GM19372 (cell line): ENCODE measurements around the gene ZSCAN4.

Experiments used
- ATAC-seq: cut with Tn5 transposase; IDR thresholded peaks from one replicate; pipeline ENCODE4 v1.9.1; 2021; ENCODE audit warnings: mild to moderate bottlenecking, low read depth, moderate library complexity; ENCODE audit not compliant: unreplicated experiment

Gene ZSCAN4

DNA sequence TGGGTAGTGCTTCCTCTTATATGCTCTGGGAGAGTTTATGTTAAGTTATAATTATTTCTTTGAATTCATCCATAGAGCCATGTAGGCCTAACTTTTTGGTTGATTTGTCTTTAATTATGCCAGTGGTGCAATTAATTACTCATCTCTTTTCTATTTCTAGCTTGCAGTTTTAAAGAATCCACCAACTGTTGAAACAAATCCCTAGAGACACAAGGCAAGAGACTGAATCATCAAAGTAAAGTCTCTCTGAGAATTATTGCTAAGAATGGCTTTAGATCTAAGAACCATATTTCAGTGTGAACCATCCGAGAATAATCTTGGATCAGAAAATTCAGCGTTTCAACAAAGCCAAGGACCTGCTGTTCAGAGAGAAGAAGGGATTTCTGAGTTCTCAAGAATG, 7.1 kb downstream of the ZSCAN4 start:
- no peak for ATAC-seq

DNA sequence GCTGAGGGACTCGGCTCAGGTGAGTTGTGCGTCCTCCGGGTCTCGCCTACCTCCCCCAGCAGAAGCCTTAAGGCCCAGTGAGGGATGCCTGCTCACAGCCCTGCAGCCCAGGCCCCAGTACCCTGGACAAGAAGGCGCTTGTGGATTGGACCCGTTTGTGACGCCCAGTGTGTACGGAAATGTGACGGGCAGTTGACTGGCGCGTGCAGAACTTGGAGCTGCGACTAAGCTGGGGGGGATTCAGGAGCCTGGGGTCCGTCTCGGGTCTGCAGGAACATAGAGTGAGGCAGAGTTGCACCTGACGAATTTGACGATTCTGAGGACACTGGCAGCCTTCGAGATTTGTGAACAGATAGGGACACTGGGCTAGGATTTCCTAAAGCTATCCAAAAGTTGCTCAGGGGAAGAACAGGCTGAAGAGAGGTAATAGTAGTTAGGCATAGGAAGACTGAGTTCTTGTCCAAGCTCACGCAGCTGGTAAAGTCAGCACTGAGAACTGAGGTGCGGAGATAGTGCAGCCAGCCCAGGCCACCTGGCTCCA, 13.6 kb downstream of the ZSCAN4 start:
- ATAC-seq: no peak

DNA sequence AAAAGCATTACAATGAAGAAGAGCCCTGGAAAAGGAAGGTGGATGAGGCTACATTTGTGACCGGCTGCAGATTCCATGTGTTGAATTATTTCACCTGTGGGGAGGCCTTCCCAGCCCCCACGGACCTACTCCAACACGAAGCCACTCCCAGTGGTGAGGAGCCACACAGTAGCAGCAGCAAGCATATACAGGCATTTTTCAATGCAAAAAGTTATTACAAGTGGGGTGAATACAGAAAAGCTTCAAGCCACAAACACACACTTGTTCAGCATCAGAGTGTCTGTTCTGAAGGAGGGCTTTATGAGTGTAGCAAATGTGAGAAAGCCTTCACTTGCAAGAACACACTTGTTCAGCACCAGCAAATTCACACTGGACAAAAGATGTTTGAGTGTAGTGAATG, 18.0 kb downstream of the ZSCAN4 start:
- ATAC-seq: no peak

GRCh38 chr19:57687363-57688010, 18.8 kb downstream of the ZSCAN4 start:
- ATAC-seq: no peak

DNA sequence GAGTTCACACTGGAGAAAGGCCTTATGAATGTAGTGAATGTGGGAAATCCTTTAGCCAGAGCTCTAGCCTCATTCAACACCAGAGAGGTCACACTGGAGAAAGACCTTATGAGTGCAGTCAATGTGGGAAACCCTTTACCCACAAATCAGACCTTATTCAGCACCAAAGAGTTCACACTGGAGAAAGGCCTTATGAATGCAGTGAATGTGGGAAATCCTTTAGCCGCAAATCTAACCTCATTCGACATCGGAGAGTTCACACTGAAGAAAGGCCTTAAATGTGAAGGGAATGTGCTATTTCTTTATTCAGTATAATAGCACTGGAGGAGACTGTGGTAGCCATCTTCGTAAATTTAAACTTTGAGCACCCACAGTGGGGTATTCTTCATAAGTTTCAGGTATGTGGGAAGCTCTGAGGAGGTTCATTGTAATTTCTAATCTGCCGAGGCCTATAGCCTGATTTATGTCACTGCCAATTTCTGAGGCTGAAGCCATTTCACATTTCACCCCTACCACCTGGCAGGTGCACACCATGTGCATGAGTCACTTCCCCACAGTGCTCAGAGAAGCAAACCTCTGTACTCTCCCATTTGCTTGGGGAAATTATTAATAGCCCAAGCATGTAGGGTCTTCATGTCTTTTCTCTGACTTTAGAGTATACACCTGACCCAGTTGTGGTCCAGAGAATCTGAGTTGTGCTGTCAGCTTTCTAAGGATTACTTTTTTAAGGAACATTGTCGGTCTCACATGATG, 19.5 kb downstream of the ZSCAN4 start:
- no peak for ATAC-seq

DNA sequence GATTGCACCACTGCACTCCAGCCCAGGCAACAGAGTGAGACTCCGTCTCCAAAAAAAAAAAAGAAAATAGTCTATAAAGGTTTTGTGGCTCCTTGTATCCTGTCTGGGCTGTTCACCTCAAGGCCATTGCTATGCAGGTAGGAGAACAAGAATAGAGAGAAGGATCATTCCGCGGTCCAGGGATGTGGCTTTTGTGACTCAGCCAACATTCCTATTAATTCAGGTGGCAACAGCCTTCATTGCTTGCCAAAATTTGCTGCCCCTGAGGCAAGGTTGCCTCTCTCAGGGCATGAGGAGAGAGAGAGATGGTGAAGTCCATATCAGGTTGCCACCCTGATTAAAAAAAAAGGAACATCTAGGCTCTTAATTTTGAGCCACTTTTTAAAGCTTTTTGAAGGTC, 21.0 kb downstream of the ZSCAN4 start:
- no peak for ATAC-seq

DNA sequence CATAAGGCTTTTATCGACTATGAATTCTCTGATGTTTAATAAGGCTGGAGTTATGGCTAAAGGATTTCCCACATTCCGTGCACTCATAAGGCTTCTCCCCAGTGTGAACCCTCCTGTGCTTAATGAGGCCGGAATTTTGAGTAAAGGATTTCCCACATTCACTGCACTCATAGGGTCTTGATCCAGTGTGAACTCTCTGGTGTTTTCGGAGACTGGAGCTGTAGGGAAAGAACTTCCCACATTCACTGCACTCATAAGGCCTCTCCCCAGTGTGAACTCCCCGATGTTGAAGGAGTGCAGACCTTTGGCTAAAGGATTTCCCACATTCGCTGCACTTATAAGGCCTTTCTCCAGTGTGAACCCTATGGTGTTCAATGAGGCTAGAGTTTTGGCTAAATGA, 32.9 kb downstream of the ZSCAN4 start:
- no peak for ATAC-seq

DNA sequence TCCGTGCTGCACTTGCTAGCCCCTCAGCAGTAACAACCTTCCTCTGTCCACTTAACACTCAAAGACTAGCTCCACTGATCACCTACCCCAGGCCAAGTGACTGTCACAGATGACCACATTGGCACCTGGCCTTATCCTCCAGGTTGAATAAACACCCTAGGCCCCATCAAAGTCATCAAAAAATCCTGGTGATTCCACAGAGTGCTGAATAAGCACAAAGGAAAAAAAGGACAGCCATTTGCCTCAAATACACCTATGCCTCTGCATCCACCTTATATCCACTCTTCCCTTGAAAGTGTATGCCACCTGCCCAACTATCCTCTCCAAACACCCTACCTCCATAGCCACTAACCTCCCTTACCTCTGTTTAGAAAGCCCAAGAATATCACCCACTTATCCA, 37.6 kb downstream of the ZSCAN4 start:
- ATAC-seq: no peak

DNA sequence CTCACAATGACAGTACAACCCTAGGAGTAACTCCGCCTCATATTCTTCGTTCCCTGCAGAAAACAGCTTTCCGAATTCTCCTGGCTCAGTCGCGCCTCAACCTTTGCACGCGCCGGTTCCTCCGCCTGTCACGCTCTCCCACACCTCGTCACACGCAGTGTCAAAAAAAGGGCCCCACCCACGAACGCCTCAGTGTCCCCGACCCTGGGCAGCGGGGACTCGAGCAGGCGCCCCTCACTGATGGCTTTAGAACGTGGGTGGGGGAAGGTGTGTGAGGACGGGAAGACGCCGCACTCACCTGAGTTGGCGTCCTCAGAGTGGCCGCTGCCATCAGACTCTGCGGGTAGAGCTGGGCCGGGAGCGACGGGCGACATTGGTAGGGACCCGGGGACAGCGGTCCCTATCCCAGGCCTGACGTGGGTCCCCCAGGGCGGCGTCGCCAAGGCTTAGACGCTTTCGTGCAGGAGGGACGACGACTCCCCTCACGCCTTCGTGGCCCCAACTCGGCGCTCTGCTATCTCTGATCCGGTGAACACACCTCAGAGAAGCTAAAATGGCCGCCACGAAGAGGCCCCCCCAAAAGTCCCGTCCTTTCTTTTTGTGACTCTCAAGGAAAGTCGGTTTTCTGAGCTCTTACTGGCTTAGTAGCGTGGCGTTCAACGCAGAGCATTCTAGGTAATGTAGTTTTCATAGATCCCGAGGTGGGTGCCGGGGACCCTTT, 40.1 kb downstream of the ZSCAN4 start, which contains the start of gene ZNF154:
Gene ZNF154 (minus strand): TSS at position 564 of the 721 bp plus-strand sequence. CDS start 233 bp downstream, at position 331.
- ATAC-seq: no peak

- no peak for ATAC-seq
Observed at GRCh38 chr19:57709616-57710015, 40.9 kb downstream of the ZSCAN4 start.

DNA sequence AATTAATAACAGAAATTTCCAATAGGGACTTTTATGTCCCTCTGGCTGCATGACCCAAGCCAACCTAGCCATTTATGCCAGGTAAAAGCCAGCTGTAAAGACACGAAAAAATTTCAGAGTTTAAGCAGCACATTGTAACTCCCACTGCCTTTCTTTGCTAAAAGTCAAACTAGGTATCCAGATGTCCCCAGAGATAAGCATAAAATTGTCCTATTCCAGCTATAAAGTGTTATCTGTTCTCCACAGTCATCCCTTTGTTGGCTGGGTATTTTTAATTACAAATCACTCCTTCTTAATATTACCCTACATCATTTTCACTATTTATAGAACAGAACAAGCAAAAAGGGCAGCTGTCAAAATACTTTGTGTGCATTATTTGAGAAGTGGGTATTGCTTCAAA, 43.5 kb downstream of the ZSCAN4 start:
- ATAC-seq: no peak

DNA sequence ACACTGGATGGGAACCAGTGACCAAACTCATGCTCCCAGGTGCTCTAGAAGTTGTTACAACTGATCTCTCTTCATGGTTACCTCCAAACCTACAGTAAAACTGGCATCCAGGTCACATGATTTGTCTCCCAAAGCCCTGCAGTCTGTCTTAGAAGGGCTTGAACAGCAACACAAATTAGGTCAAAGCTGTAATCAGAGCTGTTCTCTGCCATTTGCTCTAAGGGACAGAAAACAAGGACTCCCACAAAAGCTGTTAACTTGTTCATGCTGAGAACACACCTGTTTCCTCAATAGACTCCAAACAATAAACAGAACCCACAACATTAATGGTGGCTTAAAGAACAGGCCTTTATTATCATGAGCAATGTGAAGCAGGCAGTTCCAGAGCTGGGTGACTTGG, 50.7 kb downstream of the ZSCAN4 start:
- no peak for ATAC-seq

DNA sequence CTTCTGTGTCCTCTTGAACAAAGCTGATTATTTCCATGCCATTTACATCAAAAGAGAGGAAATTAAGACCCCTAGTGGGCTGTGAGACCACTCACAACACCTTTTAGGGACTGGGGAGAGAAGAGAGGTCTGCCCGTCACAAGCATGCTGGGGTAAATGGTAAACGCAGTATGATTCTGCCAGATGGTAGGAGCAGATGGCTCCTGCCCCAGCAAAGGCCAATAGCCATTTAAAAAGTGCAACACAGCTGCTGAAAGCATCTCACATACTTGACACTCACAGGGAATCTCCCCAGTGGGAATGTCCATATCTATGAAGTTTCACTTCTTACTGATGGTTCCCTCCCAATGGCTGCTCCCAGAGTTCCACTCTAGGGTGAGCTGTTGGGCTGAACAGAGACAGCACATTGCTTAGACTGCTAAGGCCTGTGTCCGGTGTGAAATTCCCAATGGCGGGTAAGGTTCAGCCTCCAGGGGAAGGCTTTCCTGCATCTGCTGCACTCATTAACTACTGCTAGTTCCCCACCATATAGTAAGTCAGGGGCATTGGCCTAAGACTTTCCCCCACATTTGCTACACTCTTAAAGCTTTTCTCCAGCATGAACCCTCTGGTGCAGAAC, 51.3 kb downstream of the ZSCAN4 start:
- ATAC-seq: no peak

- no peak for ATAC-seq
Observed at GRCh38 chr19:57720878-57721277, 52.1 kb downstream of the ZSCAN4 start.
